ENCODE measurements around the gene ARF4.
"Not testable (repeated sequence)": the region's sequence is repeated elsewhere in the genome, so short reads cannot be mapped to it uniquely, and the experiment has no call there.

Gene ARF4

GRCh38 chr3:57597127-57597923 is at the start of gene ARF4:
Gene ARF4 (minus strand): TSS chr3:57597344. CDS start chr3:57597140, 204 bp downstream.
- peak; percentile 100 for DNase-seq

GRCh38 chr3:57646723-57647122 is 49.6 kb upstream of the ARF4 start:
- no peak for DNase-seq

- no peak for DNase-seq
Observed at GRCh38 chr3:57644740-57645139, 47.6 kb upstream of the ARF4 start.

GRCh38 chr3:57637391-57637790 is 40.2 kb upstream of the ARF4 start:
- DNase-seq = no peak

- not testable (repeated sequence) for DNase-seq
Observed at GRCh38 chr3:57634259-57634658, 37.1 kb upstream of the ARF4 start.

GRCh38 chr3:57627976-57628375 is 30.8 kb upstream of the ARF4 start:
- DNase-seq = no peak

- DNase-seq = no peak
Observed at GRCh38 chr3:57624801-57625200, 27.7 kb upstream of the ARF4 start.

- DNase-seq = no peak
Observed at GRCh38 chr3:57622362-57622761, 25.2 kb upstream of the ARF4 start.

- no peak for DNase-seq
Observed at GRCh38 chr3:57617739-57618138, 20.6 kb upstream of the ARF4 start.

- no peak for DNase-seq
Observed at GRCh38 chr3:57616233-57616632, 19.1 kb upstream of the ARF4 start.

GRCh38 chr3:57611870-57612269 is 14.7 kb upstream of the ARF4 start:
- not testable (repeated sequence) for DNase-seq

GRCh38 chr3:57605683-57606082 is 8.5 kb upstream of the ARF4 start:
- no peak for DNase-seq

GRCh38 chr3:57604971-57605370 is 7.8 kb upstream of the ARF4 start:
- DNase-seq = no peak

GRCh38 chr3:57600195-57600594 is 3.1 kb upstream of the ARF4 start:
- no peak for DNase-seq

- DNase-seq = peak; percentile 7
Observed at GRCh38 chr3:57598765-57599360, 1.7 kb upstream of the ARF4 start.

GRCh38 chr3:57596495-57597126 is 533 bp downstream of the ARF4 start:
- DNase-seq = peak; percentile 76

- no peak for DNase-seq
Observed at GRCh38 chr3:57594576-57594975, 2.6 kb downstream of the ARF4 start.

- DNase-seq = no peak
Observed at GRCh38 chr3:57594144-57594543, 3.0 kb downstream of the ARF4 start.

- DNase-seq = no peak
Observed at GRCh38 chr3:57592306-57592705, 4.8 kb downstream of the ARF4 start.

GRCh38 chr3:57587905-57588304 is 9.2 kb downstream of the ARF4 start:
- DNase-seq = no peak

GRCh38 chr3:57586778-57587177 is 10.4 kb downstream of the ARF4 start:
- DNase-seq = peak; percentile 33

GRCh38 chr3:57583544-57583943 is 13.6 kb downstream of the ARF4 start:
- no peak for DNase-seq

- peak; percentile 11 for DNase-seq
Observed at GRCh38 chr3:57582474-57583168, 14.5 kb downstream of the ARF4 start.

All from activated CD4-positive, alpha-beta T cell treated with anti-CD3 and anti-CD28 coated beads, Interleukin-10, Interleukin-2, amounts not matched to agents 100 ng/mL and 50 ng/mL, durations not matched to agents 16 hours and 8 hours (primary cell).